ENCODE data around the gene AUTS2.

Gene AUTS2

DNA sequence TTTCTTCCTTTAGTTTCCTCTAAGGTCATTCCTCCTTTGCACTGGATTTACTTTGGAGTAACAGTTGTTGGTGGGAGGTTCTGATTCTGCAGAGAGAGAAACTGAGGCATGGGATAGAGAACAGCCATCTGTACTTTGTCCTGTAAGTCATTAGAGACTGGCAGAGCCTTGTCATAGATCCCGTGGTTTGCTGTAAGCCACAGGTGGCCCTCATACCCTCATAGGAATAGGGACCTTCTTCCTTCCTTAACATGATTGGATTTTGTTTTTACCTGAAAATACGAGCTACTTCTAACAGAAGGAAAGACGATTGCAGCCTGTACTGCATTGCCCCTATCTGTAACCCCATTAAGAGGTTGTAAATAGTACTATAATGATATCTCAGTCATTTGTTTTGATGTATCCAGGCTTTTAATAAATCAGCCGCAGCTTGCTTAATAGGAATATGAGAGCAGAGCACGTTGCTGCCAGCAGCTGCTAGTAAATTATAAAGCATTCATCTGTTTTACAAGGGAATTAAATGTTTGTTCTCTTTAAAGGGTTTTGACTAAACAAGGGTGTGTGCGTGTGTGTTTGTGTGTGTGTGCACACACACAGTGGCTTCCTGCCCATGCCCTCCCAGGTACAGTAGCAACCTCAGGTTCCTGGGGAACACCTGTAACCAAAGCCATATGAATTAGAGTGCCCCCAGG is 249.8 kb downstream of the AUTS2 start:
- DNase-seq (ENCODE audit: low read depth in 3 of 3) = no peak

GRCh38 chr7:69849268-69849667 is 251.0 kb downstream of the AUTS2 start:
- no peak for DNase-seq (ENCODE audit: low read depth in 3 of 3)

DNA sequence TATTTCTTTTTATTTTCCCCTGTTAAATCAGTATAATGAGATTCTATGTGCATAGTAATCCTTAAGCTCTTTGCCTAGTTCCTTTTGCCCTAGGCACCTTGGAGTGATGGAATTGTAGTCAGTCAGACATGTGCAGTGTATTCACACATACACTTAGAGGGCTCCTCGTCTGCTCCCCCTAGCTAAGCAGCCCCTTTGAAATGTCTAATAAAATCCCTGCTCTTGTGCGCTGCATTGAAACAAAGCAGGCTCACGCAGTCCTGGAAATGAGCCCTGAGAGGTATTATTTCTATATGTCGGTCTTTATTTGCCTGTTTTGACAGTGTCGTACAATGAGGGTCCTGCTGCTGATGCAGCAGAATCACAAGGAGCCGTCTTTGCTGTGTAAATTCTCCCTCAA is 258.7 kb downstream of the AUTS2 start:
- DNase-seq (ENCODE audit: low read depth in 3 of 3) = no peak

- DNase-seq (ENCODE audit: low read depth in 3 of 3) = no peak
These were observed 260.2 kb downstream of the AUTS2 start for GRCh38 chr7:69858471-69858870.

DNA sequence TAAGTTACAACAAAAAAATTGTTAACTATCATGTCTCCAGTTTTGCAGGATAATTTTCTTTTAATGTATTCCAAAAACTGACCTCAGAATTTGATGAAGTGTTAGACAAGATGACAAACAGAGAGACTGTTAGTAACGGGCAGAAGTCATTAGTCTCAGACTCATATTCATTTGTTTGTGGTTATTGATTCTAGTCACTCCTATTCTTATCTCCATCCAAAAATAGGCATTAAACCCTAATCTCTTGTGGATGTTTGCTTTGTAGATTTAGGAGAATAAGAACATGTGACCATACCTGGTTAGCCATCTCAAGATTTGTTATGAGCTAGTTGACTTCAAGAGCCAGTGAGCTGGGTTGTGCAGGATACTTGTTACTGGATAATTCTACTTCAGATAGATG is 261.1 kb downstream of the AUTS2 start:
- no peak for DNase-seq (ENCODE audit: low read depth in 3 of 3)

DNA sequence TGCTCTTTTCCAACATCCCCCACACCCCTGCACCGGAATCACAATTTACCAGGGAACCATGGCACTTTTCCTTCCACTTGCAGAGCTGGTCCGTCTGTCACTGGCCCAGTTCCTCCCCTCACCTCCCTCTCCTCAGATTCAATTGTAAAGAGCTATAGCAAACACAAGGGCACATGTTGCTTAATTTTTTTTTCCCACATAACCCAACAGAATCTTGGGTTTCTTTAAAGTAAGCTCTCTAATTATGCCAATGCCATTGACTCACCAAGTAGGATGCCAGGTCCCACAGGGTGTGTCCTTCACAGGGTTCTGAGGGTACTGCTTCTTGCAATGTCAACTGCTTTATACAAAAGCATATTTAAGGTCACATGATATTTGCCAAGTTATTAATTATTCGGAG is 262.2 kb downstream of the AUTS2 start:
- no peak for DNase-seq (ENCODE audit: low read depth in 3 of 3)

GRCh38 chr7:69860941-69861622 is 262.8 kb downstream of the AUTS2 start:
- DNase-seq (ENCODE audit: low read depth in 3 of 3) = no peak

- DNase-seq (ENCODE audit: low read depth in 3 of 3) = no peak
These were observed 264.3 kb downstream of the AUTS2 start for GRCh38 chr7:69862413-69863064.

DNA sequence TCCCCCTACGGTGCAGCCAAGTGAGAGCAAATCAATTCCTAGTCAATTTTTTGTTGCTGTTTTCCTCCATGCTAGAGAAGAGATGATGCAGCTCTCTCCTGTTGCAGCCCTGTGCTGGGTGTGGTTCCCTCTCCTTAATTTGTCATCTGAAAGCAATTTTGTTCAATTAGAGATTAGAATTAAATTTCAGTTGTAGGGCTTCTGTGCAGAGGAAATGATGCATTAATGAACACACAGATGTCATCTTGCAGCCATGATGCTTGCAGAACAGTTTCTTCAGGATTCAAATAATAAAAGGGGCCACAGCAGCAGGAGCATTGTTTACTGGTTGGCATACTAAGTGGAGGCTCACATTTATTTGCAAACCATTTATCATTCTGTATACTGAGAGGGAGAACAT is 266.0 kb downstream of the AUTS2 start:
- DNase-seq (ENCODE audit: low read depth in 3 of 3) = no peak

GRCh38 chr7:69864822-69865221 is 266.5 kb downstream of the AUTS2 start:
- DNase-seq (ENCODE audit: low read depth in 3 of 3) = no peak

GRCh38 chr7:69868921-69869320 is 270.6 kb downstream of the AUTS2 start:
- DNase-seq (ENCODE audit: low read depth in 3 of 3) = no peak

- DNase-seq (ENCODE audit: low read depth in 3 of 3) = no peak
These were observed 273.1 kb downstream of the AUTS2 start for GRCh38 chr7:69871213-69871885.

DNA sequence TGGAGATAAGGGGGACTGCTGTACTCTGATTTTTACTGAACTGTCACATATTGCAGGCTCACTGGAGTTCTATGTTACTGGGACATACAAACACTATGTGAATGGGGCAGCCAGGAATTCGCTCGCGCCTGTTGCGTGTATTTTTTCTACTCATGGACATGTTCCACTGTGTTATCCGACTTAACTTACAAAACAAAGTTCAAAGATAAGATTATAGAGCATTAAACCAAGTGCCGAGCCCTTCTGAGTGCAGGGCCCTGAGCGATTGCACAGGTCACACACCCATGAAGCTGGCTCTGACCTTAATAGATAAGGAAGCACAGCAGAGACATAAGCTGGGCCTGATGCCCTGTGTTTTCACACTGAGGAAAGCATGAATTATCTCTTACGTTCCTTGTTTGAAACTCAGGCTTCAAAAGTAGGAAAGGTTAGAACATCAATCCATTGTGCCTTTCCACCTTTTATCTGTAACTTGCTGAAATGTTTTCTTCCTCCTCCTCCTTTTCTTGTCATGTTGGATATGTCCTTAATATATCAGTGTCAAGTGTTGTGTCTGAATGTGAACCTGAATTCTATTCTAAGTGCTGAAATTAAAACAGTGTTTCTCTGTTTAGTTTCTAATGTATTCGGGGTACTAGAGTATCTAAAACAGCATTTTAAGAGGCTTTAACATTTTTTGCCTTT is 273.8 kb downstream of the AUTS2 start:
- DNase-seq (ENCODE audit: low read depth in 3 of 3) = no peak

GRCh38 chr7:69873512-69873911 is 275.2 kb downstream of the AUTS2 start:
- no peak for DNase-seq (ENCODE audit: low read depth in 3 of 3)

DNA sequence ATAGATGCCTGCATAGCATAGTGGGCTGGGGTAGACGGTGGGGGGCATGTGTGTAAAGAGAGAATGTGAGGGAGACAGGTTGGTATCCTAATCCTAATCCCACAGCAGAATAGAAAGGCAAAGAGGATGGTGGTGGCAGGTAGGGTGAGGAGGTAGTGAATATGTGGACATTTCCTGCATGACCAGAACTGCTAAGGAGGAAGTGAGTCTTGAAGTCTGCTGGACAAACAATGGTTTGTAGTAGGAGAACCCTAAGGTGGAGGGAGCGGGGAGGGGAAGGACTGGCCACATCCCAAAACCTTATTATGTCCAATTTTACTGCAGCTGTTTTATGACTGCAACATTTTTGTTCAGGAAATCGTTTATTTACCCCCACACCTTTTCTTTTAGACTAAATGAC is 279.7 kb downstream of the AUTS2 start:
- no peak for DNase-seq (ENCODE audit: low read depth in 3 of 3)

DNA sequence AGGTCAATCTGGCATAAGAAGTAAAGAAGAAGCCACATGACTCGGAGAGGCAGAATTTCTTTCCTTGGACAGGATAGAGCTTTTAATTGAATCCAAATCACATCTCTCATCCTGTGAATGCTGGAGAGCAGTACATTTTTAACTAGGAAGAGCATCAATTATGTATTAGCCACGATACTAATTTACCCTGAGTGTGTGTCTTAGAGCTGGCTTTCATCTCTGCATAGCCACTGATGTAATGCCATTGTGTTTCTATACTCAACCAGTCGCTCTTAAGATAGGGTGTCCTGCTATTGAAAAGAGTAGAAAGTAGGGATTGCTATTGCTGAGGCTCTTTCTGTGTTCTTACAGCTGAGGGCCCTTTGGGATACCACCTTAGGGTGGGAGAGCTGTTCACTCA is 280.3 kb downstream of the AUTS2 start:
- no peak for DNase-seq (ENCODE audit: low read depth in 3 of 3)

DNA sequence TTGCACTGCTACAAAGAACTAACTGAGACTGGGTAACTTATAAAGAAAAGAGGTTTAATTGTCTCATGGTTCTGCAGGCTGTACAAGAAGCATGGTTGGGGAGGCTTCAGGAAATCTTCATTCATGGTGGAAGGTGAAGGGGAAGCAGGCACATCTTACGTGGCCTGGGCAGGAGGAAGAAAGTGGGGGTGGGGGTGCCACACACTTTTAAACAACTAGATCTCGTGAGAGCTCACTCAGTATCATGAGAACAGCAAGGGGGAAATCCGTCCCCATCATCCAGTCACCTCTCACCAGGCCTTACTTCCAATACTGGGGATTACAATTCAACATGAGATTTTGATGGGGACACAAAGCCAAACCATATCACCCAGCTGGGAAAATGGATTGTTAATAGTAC is 281.7 kb downstream of the AUTS2 start:
- DNase-seq (ENCODE audit: low read depth in 3 of 3) = no peak

- no peak for DNase-seq (ENCODE audit: low read depth in 3 of 3)
These were observed 282.6 kb downstream of the AUTS2 start for GRCh38 chr7:69880840-69881239.

DNA sequence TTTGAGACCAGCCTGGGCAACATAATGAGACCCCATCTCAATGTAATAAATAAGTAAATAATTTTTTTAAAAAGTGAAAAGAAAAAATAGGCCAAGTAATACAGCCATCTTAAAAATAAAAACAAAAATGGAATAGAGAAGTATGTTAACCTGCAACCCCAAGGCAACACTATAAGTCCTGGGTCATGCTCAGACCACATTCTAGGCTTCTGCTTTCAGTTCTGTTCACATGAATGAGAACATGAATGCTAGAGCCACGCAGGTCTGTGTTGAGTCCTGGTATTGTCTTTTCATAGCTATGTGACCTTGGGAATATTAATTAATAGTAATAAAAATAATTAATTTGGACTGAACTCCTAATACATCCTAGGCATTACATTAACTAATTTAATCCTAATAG is 284.0 kb downstream of the AUTS2 start:
- DNase-seq (ENCODE audit: low read depth in 3 of 3) = no peak

DNA sequence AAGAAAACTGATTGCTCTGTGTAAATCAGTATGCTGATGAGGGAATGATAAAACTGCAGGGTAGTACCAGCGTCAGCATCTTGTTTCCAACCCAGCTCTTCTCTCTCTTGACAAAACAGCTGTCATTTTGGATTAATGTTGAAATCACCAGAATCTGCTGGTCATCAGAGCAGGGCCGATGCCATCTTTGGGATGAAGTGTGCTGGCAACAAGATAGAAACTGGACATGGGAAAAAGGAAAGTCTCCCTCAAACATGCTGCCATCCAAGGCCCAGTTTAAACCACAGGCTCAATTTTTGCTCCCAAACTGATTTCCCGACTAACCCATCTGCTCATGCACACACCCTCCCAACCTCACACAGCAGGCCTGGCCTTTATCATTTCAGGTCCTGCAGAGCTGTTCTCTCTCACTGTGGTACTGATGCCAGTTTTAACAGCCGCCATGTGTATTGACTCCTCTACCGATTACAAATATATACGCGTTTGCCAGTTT is 285.2 kb downstream of the AUTS2 start:
- DNase-seq (ENCODE audit: low read depth in 3 of 3) = no peak

DNA sequence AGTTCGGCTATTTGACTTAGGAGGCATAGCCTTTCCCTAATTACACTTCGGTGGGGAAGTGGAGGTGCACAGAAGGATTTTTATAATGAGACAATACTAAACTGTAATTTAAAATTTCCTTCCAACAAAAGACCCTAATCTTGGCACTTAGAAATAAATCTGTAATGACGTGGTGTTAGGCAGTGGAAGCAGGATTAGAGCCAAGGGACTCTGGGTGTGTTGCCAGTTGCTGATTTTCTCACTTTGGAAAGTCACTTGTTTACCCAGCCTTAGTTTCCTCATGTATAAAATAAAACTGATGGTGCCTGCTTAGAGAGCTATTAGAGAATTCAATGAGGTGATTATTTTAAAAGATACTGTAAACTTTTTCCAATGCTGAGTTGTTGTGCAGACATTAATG is 287.2 kb downstream of the AUTS2 start:
- no peak for DNase-seq (ENCODE audit: low read depth in 3 of 3)
